HTR-8/SVneo (cell line): ENCODE results near the gene DLG2.
"Not testable (repeated sequence)": the region's sequence is repeated elsewhere in the genome, so short reads cannot be mapped to it uniquely, and the experiment has no call there.

Source experiments
- DNase-seq: peaks from one replicate; pipeline ENCODE4 v3.0.0; 2011; ENCODE audit warnings: low spot score, mixed read lengths; ENCODE audit not compliant: insufficient read length
- FAIRE-seq: peaks from 2 replicates; lab custom pipeline; 2011; peaks lifted over from hg19 to GRCh38; lab: Jason Lieb, UNC

DLG2 gene

GRCh38 chr11:84825106-84825660 lies 802.0 kb downstream of the DLG2 start:
- DNase-seq (no peak), FAIRE-seq (no peak)

GRCh38 chr11:84824624-84825023 lies 802.5 kb downstream of the DLG2 start:
- no peak for FAIRE-seq
- DNase-seq, result no peak

DNA sequence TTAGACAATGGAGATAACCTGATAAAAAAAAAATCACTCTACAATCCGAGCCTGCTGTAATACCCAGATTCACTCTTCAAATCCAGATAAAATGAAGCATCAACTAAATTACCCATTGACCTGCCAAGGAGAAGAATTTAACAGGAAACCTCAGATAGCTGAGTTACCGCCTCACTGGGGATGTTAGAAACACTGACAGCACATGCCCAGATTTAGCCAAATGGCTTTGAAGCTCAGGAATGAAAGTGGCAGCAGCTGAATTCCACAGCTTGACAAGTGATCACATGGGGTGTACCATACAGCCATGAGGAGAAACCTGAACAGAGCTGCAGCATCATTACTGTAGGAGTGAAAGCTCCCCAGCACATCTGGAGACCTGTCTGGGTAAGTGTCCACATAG lies 807.6 kb downstream of the DLG2 start:
- FAIRE-seq (no peak), DNase-seq (no peak)

GRCh38 chr11:84819128-84819527 lies 808.0 kb downstream of the DLG2 start:
- peak; percentile 23 for FAIRE-seq
- DNase-seq, result no peak

GRCh38 chr11:84817998-84818397 lies 809.1 kb downstream of the DLG2 start:
- peak; percentile 6 for DNase-seq
- no peak for FAIRE-seq

- no peak for DNase-seq
- FAIRE-seq, result no peak
Measured at GRCh38 chr11:84812471-84812969, 814.6 kb downstream of the DLG2 start.

DNA sequence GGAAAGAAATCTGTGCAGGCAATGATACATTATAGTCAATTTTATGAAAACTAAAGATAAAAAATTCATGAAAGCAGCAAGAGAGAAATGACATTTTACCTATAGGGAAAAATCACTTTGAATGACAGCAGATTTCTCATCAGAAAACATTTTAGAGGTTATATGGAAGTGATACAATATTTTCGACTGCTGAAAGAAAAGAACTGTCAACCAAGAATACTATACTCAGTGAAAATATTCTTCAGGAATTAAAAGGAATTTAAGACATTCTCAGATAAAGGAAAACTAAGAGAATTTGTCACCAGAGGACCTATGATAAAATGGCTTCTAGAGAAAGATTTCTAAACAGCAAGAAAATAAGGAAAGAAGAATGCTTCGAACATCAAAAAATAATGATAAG lies 820.8 kb downstream of the DLG2 start:
- FAIRE-seq, result no peak
- DNase-seq, result no peak

- FAIRE-seq, result no peak
- no peak for DNase-seq
Measured at GRCh38 chr11:84804041-84804440, 823.1 kb downstream of the DLG2 start.

DNA sequence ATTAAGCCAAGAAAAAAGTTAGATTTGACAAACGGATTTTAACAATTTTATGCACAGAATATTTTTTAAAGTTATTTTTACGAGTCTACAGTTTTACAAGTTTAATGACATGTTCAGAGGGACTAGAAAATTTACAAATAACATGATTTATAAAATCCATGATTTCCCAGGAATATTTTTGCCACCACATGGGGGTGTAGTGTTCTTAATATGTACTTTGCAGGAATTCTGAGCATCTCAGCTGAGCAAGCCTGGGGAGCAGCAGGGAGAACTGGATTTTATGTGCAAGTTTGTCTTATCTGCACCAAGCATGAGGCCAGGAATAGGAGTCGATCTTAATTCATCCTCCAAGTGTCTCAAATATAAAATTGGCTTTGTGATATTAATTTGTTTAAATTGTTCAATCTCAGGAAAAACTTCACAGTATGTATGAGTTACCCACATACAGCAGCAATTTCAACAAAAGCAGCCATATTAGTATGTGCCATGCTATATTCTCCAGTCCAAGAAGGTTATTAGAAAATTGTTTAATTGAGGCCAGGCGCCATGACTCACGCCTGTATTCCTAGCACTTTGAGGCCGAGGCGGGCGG lies 826.3 kb downstream of the DLG2 start:
- peak; percentile 19 for DNase-seq
- FAIRE-seq, result no peak

DNA sequence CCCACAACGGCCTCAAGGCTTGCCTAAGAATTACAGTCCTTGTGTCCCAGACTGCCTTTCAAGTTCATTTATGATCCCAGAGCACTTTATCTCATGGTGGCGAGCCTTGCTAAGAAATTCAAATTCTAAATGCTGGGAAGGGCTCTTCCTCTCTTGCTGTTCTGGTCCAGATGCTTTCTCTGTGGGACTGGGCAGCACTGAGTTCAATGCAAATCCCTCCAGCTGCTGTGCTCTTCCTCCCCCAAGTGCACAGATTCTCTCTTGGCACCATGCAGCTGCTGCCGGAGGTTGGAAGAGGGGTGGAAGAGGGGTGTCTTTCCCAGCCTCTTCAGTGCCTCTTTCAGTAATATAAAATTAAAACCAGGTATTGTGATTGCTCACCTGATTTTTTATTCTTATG lies 828.0 kb downstream of the DLG2 start:
- DNase-seq (no peak), FAIRE-seq (no peak)

DNA sequence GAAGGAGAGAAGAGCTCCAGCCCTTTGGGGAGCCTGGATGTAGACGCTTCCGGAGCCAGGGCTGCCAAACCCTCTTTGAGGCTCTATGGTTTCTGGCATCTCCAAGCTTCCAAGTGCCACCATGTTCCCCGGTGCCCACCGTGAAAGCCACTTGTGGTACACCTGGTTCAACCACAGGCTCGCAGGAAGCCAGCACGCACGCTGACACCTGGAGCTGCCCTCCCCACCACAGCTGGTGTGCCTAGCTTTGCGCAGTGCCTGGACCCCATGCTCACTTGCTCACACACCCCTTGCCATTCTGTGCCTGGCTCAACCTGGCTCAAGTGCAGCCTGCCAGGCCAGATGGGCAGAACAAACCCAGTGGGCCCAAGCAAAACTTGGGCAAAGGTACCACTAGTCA lies 831.4 kb downstream of the DLG2 start:
- FAIRE-seq, result no peak

GRCh38 chr11:84794663-84795443 lies 832.3 kb downstream of the DLG2 start:
- FAIRE-seq (no peak), DNase-seq (no peak)

More for the DNA sequence above, 831.4 kb downstream of the DLG2 start:
- no peak for DNase-seq

DNA sequence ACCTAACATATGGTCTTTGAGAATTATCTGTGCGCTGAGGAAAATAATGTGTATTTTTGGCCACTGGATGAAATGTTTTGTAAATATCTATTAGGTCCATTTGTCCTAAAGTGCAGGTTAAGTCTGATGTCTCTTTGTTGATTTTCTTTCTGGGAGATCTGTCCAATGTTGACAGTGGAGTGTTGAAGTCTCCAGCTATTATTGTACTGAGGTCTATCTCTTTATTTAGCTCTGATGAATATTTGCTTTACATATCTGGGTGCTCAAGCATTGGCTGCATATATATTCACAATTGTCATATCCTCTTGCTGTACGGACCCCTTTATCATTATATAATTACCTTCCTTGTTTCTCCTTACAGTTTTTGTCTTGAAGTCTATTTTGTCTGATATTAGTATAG lies 833.8 kb downstream of the DLG2 start:
- no peak for DNase-seq
- FAIRE-seq, result no peak

GRCh38 chr11:84790849-84791427 lies 836.2 kb downstream of the DLG2 start:
- DNase-seq (no peak), FAIRE-seq (no peak)

DNA sequence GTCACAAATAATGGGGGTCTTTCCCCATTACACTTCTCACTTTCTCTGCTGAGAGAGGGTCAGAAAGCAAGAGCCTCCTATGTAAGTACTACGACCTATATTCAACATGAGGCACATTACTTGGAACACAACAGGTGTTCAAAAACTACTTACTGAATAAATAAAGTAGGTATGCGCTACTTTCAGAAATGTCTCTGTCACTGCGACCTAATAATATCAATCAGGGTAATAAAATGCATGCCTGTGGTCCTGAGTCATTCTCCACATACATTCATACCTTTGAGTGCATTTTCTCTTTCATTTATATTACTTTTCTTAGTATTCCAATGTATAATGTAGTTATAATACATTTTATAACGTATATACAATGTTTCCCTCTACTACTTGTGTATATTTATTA lies 838.9 kb downstream of the DLG2 start:
- no peak for FAIRE-seq

GRCh38 chr11:84784158-84784557 lies 843.0 kb downstream of the DLG2 start:
- not testable (repeated sequence) for FAIRE-seq, DNase-seq

More for the DNA sequence above, 838.9 kb downstream of the DLG2 start:
- no peak for DNase-seq

GRCh38 chr11:84780689-84781293 lies 846.4 kb downstream of the DLG2 start:
- DNase-seq, result no peak
- FAIRE-seq, result no peak

DNA sequence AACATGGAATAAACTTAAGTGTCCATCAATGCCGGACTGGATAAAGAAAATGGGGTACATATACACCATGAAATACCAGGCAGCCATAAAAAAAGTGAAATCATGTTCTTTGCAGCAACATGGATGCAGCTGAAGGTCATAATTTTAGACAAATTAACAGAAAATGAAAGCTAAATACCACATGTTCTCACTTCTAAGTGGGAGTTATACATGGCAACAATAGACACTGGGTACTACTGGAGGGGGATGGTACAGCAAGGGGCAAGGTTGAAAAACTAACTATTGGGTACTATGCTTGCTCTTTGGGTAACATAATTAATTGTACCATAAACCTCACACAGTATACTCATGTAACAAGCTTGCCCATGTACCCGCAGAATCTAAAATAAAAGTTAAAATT lies 851.6 kb downstream of the DLG2 start:
- no peak for DNase-seq
- no peak for FAIRE-seq

DNA sequence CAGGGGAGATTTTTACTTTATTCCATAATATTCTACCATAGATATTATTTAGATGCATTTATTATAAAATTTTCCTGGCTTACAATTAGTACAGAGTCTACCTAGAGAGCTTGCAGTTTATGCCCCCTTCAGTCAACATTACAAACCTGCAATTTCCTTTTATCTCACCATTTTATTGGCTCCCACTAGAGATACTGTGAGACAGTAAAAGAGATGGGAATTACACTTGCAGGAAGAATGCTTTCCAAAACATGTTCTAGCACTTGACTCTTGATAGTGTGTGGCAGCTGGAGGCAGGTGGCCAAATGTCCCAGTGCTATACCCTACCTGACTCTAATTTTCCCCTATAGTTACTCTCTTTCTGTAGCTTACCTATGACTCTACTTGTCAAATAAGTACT lies 863.2 kb downstream of the DLG2 start:
- DNase-seq (no peak), FAIRE-seq (no peak)

DNA sequence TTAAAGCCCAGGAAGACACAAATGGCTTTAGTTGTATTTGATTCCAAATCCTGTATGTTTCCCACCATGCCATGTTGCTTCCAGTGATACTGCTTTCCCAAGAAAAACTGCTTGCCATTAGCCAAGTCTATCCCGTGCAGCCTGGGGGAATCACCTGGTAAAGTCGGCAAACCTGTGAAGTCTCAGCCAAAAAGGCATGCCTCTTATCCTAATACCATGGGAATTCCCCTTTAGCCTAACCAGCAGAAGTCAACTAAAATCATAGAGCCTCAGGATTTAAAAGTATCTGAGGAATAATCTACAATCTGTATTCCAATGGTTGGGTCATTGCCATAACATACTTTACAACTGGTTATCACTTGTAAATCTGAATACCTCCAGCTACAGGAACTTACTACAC lies 869.4 kb downstream of the DLG2 start:
- FAIRE-seq, result no peak

GRCh38 chr11:84751371-84751770 lies 875.8 kb downstream of the DLG2 start:
- DNase-seq (no peak), FAIRE-seq (no peak)

More for the DNA sequence above, 869.4 kb downstream of the DLG2 start:
- DNase-seq, result no peak
